ENCODE measurements around the gene SMCO1.

DNA sequence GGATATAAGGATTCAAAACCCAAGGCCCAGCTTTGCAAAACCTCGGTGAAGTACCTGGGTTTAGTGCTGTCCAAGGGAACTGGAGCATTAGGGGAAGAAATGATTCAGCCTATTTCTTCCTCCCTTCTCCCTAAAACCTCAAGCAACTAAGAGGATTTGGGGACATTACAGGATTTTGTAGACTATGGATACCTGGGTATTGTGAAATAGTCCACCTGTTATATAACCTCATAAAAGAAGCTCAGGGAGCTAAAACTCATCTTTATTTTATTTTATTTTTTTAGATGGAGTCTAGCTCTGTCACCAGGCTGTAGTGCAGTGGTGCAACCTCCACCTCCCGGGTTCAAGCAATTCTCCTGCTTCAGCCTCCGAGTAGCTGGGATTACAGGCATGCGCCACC lies 8.7 kb upstream of the SMCO1 start:
- TF ChIP-seq, protein P1, sequence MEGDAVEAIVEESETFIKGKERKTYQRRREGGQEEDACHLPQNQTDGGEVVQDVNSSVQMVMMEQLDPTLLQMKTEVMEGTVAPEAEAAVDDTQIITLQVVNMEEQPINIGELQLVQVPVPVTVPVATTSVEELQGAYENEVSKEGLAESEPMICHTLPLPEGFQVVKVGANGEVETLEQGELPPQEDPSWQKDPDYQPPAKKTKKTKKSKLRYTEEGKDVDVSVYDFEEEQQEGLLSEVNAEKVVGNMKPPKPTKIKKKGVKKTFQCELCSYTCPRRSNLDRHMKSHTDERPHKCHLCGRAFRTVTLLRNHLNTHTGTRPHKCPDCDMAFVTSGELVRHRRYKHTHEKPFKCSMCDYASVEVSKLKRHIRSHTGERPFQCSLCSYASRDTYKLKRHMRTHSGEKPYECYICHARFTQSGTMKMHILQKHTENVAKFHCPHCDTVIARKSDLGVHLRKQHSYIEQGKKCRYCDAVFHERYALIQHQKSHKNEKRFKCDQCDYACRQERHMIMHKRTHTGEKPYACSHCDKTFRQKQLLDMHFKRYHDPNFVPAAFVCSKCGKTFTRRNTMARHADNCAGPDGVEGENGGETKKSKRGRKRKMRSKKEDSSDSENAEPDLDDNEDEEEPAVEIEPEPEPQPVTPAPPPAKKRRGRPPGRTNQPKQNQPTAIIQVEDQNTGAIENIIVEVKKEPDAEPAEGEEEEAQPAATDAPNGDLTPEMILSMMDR (IDR thresholded peaks at IDR 0.05) = no peak
- TF ChIP-seq POLR2AphosphoS5 (IDR thresholded peaks at IDR 0.05) (no peak), POLR2A (IDR thresholded peaks at IDR 0.05) (no peak)
